Esophagus mucosa (tissue), 1 donor: ENCODE measurements around the gene KCNH4. TPM values are rescaled to one million over a fixed set of nuclear protein-coding genes. Genes with fewer than 3 reads are reported as not detected.
"Not testable (repeated sequence)": the region's sequence is repeated elsewhere in the genome, so short reads cannot be mapped to it uniquely, and the experiment has no call there.

Source experiments
- ATAC-seq: fragments of 200-7000 bp; cut with Tn5 transposase; one replicate; pipeline ENCODE4 v1.9.1; 2020
- total RNA-seq: library from RNA; stranded (reverse); gene quantifications from one replicate; pipeline ENCODE4 v1.2.4, GENCODE V29; 2023
- donor health status: DM: yes; HTN: yes; CAD: no.

The KCNH4 gene
- total RNA-seq, 1 donor from 2014 or later: not detected

DNA sequence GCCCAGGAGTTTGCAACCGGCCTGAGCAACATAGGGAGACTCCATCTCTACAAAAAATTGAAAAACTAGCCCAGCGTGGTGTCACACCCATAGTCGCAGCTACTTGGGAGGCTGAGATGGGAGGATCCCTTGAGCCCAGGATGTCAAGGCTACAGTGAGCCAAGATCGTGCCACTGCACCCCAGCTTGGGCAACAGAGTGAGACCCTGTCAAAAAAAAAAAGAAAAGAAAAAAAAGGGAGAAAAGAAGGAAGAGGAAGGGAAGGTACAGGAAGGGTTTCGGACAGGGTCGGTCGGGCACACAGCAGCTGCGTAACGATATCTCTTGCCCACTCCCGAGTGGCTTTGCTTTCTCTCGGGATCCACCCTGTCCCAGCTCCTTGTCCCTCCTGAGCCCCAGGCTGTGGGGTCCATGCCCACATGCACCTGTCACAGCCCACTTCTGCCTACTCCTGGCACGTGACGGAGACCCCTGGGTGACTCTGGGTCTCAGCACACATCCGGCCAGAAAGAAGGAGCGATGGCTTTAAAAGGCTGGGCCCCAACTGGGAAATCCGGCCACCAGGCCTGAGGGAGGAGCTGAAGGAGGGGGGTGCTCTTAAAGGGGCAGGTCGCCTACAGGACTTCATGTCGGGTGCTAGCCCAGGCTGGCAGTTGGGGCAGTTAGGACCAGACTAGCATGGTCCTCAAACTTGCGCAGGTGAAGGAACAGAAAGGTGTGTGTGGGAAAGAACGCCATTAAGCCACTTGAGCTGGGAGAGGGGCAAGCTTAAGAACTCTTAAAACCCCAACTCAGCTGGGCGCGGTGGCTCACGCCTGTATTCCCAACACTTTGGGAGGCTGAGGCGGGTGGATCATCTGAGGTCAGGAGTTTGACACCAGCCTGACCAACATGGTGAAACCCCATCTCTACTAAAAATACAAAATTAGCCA lies 13.3 kb upstream of the KCNH4 start, which contains the start of gene GHDC:
GHDC (minus strand) TSS at position 526 of the 931 bp plus-strand sequence. CDS start 913 bp downstream, outside the sequence.
- ATAC-seq: peak; percentile 86

DNA sequence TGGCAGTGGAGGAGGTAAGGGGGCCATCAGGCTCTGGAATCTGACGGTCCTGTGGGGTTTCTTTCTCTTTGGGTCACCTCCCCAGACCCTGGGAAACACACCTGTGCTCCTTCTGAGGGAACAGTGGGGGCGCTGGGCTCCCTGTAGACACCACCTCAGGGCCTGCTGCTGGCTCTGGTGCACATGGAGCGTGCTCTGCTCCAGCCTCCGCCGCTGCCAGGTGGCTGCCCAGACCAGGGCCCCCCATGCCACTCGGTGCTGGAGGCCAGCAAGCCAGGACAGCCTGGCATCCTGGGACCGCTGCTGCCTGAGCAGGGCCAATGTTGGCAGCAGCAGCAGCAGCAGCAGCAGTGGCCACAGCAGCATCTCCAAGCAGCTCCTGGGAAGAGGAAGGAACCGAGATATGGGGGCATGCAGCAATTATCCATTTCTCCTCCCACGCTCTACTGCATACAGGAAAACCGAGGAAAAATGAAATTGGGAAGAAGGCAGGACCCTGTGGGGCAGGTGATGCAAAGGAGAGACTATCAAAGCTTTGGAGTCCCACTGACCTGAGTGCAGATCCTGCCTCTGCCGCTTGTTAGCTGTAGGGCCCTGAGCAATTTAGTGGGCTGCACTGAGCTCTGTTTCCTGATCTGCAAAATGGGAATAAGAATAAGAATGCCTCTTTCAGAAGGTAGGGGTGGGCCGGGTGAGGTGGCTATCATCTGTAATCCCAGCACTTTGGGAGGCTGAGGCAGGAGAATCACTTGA lies 12.4 kb upstream of the KCNH4 start:
- peak; percentile 2 for ATAC-seq

DNA sequence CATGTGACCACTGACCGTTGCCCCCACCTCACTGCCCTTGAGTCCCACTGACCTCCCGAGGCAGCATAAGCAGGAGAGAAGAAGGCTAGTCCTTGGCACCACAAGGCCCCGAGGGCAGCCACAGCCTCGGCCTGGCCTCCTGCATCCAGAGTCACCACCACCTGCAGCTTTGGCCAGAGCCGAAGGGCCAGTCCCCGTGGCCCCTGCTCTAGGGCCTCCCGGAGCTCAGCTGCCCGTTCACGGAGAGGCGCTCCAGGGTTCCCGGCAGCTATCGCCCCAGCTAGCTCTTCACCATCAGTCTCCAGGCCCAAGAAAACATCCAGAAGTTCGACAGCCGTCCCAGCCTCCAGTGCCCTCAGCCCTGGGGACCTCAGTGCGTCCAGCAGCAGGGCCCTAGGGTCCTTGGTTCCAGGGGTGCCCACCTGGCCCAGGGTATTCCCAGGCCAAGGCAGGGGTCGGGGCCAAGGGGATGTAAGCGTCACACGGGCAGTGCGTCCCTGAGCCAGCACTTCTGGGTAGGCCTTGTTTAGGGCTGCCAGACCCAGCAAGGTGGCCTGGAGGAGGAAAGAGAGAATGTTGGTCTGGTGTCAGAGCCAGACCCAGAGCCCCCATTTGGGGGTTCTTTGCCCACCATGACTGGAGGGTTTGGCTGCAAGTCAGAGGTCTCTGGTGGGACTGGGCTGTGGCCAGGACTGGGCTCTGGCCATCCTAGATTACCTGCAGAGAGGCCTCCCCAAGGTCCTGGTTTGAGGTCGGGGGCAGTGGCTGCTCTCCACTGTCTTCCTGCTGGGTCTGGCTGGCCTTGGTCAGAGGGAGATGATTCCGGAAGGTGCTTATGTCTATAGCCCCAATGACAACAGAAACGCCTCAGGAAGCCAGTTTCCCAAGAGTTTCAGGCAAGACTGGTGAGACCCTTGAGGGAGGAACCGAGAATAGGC lies 11.5 kb upstream of the KCNH4 start:
- ATAC-seq: no peak

DNA sequence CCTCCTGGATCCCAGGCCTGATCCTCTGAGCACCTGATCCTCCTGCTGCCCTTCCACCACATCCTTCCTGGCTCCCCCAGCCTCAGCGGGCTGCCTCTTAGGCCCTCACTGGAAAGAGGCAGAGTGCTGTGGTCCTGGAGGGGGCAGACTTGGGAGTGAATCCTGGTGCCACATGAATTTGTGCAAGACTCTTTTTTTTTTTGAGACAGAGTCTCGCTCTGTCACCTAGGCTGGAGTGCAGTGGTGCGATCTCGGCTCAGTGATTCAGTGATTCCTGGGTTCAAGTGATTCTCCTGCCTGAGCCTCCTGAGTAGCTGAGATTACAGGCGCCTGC lies 10.3 kb upstream of the KCNH4 start:
- ATAC-seq: no peak

DNA sequence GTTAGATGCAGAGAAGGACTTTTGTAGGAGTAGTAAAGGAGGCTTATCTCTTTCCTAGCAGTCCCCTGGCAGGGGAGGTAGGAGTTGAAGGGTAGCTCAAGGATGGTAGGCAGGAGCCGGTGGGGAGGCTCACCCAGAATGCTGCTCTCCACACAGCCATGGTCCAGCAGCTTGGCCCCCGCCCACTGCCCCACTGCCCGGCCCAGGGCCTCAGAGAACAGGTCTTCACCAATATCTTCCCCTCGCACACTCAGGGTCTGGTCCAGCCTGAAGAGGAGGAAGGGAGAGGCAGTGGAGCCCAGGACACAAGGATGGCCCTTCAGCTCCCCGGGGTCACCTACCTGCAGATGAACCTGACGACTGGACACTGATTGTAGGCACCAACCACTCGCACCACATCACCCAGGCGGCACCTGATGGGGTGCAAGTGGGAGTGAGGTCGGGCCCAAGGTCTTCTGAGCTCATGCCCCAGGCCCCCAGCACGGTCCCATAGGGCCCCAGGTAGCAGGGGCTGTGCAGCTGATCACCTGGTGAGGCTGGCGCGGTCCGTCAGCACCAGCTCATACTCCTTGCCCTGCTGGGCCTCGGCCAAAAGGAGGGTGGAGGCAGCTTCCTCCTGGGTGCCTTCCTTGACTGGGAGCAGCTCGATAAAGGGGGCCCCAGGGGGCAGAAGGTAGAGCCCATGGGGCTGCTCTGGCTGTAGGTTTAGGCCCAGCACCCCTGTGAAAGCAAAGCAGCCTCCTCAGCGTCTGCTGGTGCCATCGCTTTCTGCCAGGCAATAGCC lies 9.7 kb upstream of the KCNH4 start:
- no peak for ATAC-seq

DNA sequence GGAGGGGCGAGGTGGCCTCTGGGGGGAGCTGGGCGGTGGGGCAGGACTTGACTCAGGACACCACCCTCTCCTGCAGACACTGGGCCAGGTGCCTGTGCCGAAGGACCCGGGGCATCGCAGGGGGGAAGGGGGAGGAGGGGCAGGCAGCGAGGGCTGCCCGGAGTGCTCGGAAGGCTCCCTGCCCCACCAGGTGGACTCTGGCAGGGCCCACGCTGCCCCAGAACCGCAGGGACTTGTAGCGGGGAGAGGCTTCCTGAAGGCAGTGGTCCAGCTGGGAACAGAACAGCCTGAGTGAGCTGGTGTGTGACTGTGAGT lies 8.7 kb upstream of the KCNH4 start:
- ATAC-seq: no peak

DNA sequence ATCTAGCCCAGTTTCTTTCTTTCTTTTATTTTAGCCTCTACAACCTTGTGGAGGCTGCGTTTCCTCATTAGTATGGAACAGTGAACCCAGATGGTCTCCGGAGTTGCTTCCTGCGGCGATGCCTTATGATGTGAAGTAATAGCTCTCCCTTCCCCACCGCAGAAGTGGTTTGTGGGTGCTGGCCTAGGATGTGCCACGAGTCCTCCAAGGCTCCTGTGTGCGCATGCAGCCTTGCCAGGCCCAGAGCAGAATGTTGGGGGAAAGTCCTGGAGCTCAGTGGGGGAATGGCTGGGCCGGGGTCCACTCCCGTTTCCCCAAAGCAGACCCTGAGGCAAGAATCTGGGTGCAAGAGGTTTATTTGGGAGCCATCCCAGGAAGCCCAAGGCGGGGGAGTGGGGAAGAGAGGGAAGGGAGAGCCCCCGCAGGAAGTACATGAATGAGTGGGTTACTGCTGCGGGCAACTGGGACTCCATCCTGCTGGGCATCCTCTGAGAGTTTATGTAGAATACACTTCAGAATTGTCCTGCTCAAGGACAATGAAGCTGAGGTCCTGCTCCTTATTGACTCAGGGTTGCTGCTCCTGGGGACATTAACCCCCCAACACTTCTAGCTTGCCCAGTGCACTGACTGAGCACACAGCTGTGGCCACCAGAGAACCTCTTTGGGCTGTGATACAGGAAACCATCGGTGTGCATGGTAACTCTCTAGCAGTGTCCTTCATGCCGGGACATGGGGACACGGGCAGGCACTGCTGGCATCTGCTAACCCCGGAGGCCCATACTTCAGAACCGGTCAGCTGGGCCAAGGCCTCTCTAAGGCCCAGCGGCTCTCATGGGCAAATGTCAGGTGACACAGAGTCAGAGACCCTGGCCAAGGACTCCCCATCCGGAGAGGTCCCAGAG lies 8.1 kb upstream of the KCNH4 start:
- no peak for ATAC-seq

DNA sequence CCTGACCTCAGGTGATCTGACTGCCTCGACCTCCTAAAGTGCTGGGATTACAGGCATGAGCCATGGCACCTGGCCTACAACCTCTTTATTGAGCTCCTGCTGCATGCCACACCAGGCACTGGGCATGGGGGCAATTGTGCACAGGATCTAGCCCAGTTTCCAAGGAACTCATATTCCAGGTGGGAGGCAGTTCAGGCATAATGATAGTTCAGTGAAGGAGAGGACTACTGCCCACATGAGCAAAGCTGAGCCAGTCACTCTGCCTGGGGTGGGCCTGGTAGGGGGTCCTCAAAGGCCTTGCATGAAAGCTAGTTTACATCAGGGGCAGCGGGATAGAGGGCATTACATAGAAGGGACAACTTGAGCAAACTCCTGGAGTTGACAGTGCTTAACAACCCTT lies 6.9 kb upstream of the KCNH4 start:
- no peak for ATAC-seq

DNA sequence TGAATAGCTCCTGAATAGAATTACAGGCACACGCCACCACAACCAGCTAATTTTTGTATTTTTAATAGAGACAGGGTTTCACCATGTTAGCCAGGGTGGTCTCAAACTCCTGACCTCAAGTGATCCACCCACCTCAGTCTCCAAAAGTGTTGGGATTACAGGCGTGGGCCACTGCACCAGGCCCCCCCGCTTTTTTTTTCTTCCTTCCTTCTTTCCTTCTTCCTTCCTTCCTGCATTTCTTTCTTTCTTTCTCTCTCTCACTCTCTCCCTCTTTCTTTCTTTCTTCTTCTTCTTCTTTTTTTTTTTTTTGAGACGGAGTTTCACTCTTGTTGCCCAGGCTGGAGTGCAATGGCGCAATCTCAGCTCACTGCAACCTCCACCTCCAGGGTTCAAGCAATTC lies 5.2 kb upstream of the KCNH4 start:
- not testable (repeated sequence) for ATAC-seq

DNA sequence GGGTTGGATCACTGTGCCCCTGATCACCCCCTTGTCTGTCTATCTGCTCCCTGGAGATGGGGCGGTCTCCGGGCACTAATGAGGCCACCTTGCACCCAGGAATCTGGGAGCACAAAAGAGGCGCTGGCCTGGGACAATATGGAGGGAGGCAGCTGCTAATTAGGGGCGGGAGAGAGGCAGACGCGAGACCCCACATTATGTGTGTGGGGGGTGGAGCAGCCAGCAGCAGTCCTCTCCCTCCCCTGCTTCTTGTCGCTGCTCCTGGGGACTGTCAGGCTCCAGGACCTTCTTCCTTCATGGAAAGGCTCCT lies 4.6 kb upstream of the KCNH4 start:
- no peak for ATAC-seq

DNA sequence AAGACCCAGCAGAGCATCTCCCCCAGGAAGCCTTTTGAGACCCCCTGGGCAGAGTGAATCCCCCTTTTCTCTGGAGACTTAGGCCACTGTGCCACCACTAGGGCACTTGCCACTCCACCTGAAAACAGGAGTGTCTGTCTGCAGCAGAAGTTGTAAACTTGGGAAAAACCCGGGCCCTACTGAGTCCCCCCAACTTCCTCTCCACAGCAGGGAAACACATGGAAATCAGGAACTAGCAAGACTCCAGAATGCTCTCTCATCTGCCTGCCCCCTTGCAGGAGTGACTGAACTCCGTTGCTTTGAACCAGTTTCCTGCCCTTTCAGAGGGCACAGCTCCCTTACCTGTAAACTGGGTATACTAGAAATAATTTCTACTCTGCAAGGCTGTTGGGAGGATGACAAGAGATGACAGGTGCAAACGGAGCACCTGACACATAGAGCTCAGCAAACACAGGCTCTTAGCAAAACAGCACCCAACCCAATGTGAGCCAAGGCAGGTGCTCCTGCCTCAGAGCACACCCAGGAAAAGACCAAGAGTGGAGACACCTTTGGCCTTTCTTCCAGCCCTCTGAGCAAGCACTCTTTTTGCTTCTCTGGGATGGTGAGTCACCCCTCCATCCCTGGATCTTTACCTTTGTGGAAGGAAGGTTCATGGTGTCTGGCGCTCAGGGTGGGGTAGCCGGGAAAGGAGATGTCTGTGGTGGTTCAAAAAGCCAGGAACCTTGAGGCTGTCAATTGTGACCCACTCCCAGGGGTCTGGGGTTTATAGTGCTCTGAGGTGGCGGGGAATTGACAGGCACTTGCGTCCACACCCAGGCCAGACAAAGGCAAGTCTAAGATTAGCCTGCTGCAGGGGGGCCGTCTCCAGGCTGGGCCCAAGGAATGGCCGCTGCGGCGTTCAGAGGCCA lies 4.0 kb upstream of the KCNH4 start, which contains the start of gene HCRT:
HCRT (minus strand) TSS at position 740 of the 908 bp plus-strand sequence; CDS start at position 653, 87 bp downstream.
- ATAC-seq: peak; percentile 25

DNA sequence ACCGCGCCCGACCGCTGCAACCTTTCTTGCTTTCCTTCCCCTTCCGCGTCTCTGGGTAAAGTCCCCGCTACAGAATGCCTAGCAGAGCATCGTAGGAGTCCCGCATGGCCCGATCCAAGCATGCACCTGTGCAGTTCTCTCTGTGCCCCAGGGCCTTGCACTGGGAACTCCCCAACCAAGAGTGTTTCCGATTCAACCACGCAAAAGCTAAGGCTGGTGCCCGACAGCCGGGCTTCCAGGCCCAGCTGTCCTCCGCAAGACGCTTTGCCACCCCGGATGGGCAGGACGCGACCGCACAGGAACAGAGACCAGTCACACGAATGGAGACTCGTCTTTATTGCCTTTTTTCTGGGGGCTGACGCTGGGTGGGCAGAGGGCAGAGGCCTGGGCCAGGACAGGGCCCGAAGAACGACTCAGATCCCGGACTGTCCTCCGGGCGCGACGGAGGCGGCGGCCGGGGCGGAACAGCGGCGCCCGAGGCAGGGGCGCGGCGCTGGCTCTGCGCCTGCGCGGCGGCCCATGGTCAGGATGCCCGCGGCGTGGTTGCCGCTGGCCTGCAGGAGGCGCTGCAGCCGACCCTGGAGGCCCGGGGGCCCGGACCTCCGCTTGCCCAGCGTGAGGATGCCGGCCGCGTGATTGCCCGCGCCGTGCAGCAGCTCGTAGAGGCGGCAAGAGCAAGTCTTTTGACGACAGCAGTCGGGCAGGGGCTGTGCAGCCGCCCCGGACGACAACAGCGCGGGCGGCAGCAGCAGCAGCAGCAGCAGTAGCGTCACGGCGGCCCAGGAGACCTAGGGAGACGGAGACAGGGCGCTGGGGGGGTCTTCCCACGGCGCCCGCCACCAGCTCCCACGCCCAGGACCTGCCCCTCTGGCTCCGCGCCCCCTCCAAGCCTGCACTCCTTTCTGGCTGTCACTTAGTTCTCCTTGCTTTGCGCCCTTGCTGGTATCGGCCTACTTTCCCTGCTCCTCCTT lies 3.1 kb upstream of the KCNH4 start:
- ATAC-seq: peak; percentile 47

DNA sequence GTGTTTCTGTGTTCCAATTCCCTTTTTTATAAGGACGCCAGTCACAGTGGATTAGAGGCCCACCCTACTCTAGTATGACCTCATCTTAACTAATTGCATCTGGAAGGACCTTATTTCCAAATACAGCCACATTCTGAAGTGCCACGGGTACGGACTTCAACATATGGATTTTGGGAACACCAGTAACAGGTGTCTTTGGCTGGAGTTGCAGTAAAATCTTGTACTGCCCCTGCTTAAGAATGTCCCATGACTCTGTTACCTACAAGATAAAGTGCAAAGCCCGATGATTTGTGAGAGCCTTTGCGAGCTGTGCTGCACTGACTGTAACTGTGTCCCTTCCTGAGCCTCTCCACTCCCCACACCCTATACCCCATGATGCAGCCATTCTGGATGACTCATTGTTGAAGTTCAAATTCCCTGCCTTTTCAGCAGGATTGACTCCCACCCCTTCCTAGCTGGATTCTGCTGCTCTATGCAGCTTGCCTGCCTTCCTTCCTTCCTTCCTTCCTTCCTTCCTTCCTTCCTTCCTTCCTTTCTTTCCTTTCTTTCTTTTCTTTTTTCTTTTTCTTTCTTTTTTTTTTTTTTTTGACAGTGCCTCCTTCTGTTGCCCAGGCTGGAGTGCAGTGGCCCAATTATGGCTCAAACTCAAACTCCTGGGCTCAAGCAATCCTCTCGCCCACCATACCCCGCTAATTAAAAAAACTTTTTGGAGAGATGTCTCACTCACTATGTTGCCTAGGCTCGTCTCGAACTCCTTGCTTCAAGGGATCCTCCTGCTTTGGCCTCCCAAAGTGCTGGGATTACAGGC lies 2.2 kb upstream of the KCNH4 start:
- ATAC-seq: no peak

DNA sequence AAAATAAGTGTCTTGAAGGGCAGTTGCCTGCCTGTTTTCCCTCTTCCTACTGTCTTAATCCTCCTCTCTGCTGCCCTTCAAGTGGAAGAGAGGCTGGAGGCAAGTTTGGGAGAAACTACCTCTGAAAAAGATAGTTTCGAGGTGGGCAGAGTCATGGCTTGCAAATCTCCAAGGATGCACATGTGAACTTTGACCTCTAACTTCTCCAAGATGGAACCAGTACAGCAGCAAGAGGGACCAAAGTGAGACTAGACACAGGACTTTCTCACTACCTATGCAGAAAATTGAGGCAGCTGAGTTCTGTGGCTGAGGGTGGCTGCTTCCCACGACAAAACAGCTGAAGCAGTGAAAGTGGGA lies 887 bp upstream of the KCNH4 start:
- ATAC-seq: no peak

DNA sequence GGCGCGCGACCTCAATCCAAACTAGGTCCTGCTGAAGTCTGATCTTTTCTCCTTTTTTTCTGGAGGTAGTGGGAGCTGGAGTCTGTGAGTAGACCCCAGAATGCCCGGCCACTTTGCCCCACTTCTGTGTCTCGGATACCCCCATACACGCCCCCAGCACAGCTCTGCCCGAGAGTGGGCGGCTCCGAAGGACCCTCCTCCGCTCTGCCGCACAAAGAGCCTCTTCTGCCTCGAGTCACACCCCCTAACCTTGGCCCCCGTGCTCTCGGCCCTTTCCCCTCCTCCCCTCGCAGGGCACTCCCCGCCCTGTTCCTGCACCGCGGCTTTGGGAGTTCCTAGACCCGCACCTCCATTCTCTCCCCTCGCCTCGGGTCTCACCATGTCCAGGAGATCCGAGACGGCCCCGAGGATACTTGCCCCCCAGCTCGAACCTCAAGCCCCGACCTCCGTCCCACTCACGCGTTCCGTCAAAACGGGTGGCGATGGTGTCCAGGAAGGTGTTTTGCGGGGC lies 476 bp downstream of the KCNH4 start:
- ATAC-seq: no peak

DNA sequence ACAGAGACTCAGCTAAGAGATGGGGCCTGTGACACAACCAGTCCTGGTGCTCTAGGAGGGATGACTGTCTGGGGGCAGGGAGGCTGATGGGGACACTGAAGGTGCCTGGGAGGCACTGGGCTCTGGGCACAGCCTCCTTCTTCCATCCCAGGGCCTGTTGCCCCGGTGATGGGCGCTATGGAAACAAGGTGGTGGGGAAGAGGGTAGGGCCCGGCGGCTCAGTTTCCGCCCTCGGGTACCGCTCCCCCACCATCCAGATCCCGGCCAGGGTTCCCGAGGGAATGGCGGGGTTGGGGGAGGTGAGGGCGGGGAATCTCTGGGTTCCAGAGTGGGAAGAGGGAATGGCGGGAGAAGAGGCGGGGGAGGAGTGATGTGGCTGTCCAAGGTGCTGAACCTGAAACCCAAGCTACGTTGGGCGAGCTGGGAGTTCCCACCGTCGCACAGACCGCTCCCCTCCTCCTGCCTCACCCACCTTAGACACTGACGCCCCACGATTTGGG lies 981 bp downstream of the KCNH4 start:
- ATAC-seq: peak; percentile 14

DNA sequence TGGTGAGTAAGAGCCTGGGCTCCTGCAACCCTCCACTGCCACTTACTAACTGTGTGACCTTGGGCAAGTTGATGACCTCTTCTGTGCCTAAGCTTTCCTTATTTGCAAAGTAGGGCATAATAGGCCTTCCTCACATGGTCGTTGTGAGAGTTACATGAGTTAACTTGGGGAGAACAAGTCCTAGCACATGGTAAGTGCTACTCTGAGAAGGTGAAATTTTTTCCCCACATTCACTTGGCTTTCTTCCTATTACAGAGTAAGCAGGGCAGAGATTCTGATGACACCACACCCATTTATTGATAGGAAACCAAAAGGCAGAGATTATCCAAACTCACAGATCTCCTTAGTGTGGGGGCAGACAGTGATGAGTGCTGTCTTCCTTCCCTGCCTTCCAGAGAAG lies 1.6 kb downstream of the KCNH4 start:
- no peak for ATAC-seq
